Iris pigment epithelial cell (primary cell): ENCODE measurements around the gene INPP5B.

Source experiments
- DNase-seq: peaks from one replicate; pipeline ENCODE4 v3.0.0-alpha.2; 2011; ENCODE audit warnings: low read depth

The INPP5B gene

GRCh38 chr1:37867784-37868183 is 79.1 kb downstream of the INPP5B start:
- DNase-seq, result no peak

DNA sequence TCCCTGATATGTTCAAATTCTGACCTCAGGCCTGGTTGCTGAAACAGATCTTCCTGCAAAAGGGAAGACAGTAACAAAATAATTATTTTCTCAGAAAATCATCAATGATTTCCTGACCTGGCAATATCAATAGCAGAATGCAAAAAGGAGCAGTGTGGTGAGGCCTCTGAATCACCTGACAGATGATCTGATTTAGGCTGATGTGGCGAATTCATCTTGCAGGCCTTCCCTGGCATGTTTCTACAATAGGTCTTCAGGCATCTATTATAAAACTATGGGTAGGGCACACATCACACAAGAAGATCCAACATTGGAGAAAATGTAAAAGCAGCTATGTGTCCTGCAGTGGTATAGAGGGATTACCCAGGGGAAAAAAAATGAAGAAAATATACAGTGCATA is 80.4 kb downstream of the INPP5B start:
- no peak for DNase-seq

DNA sequence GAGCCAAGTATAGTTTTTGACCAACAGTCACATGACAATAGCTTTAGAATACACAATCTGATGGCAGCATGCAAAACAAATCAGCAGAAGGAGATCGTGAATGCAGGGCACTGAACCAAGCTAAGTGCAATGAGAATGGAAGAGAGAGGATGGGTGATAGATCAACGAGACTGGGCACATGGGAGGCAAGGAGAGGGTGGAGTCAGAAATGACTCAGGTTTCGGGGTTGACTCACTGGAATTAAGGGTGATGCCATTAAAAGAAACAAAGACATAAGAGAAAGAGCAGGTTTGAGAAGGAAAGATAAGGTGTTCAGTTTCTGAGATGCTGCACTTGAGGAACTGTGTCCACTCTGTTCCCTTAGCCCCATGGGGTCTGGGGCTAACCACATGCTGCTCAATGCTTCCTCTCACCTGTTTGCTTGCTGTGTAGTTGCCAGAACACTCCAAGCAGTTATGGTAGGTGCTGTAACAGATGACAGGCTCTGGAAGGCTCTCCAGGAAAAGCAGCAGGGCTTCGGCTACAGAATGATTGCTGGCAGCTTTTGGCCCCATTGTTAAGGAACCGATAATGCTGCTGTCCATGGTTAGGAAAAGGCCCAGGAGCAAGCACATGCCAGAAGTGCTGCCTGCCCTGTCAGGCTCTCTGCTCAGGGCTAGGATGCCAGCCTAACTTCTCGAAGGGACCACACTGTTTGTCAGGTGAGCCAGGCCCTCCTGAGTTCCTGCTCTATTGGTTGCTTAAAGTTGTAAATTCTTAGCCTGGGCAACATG is 81.3 kb downstream of the INPP5B start:
- peak; percentile 31 for DNase-seq

GRCh38 chr1:37862330-37862729 is 84.5 kb downstream of the INPP5B start:
- DNase-seq, result peak; percentile 12

- DNase-seq, result no peak
Measured at GRCh38 chr1:37861151-37861550, 85.7 kb downstream of the INPP5B start.

DNA sequence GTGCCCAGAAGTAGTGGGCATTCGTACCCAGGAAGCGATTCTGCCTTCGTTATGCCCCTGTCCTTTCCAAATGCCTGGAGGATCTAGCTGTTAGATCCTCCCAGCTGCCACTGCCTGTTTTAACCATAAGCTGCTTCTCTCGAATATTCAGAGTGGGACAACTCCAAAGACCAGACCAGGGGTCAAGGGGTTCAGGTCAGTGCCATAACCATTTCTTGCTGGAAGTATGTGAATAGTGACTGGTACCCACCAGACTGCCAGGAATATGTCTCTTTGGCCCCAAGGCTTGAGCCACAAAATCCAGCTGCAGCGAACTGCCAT is 86.5 kb downstream of the INPP5B start:
- DNase-seq, result no peak

DNA sequence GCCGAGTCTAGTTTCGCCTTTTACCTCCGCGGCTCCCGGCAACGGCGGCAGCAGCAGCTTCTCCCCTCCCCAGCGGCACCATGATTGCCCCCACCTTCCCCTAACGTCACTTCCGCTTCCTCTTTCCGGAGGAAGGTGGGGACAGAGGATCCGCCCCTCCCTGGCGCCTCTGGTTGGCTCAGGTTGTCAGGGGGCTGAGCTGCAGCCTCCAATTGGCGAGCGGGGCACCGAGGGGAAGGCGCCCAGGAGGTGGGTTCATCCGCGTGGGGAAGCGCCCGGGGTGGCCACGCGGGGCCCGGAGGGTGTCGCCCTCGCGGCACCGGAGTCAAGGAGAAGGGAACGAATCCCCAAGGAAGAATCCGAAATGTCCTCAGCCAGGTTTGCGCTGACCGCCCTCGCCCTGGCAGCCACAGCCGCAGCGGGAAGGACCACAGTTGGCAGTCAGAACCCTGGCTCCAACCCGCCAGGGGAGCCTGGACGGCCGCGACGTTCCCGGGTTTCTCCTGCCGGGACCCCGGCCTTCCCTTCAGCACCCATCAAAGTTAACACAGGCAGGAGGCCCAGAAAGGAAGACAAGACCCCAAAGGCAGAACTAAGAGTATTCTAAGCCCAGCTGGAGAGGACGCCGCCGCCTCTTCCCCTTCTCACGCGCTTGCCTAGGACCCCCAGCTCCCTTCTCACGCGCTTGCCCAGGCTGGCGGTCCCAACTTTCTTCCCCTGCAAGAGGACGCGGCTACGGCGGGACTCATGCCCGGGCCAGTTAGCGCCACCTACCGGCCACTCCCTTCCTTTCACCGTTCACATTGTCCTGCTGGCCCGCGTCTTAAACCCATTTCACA is 87.1 kb downstream of the INPP5B start, which contains the start of gene MTF1:
Gene MTF1, minus strand, starts transcription at position 86 of the 839 bp plus-strand sequence. CDS start 1,934 bp downstream, outside the sequence.
- DNase-seq, result peak; percentile 98

GRCh38 chr1:37858931-37859506 is 87.8 kb downstream of the INPP5B start:
- DNase-seq, result peak; percentile 70

DNA sequence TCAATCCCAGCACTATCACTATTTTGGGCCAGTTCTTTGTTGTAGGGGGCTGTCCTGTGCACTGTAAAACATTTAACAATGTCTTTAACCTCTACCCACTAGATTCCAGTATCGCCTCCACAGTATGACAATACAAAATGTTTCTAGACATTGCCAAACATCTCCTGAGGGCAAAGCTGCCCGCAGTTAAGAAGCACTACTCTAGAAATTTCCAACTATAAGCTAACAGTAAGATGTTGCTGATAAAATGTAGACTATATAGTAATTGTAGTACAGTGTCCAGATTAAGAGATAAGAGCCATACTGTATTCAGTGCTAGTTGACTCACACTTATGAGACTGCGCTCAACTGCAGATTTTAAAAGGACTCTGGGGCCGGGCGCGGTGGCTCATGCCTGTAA is 92.4 kb downstream of the INPP5B start:
- no peak for DNase-seq

- no peak for DNase-seq
Measured at GRCh38 chr1:37853157-37853556, 93.7 kb downstream of the INPP5B start.

GRCh38 chr1:37851782-37852210 is 95.1 kb downstream of the INPP5B start:
- DNase-seq, result peak; percentile 63

DNA sequence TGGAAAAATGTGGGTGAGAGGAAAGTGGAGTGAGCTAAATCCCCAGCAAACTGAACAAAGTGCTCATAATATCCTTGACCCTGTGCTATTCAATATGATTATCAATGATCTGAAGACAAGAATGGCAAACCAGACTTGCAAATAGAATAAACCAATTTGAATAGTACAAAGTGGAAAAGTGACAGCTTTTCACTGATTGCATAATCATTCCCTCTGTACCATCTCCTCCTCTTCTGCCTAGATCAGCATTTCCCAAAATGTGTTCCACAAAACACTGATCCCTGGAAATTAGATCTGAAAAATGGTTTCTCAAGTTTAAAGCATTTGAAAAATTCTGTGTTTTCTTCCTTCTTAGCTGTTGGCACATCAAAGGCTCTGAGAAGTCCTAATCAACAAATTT is 95.6 kb downstream of the INPP5B start:
- no peak for DNase-seq

GRCh38 chr1:37850352-37850955 is 96.4 kb downstream of the INPP5B start:
- DNase-seq, result peak; percentile 77

- no peak for DNase-seq
Measured at GRCh38 chr1:37849480-37849879, 97.4 kb downstream of the INPP5B start.

DNA sequence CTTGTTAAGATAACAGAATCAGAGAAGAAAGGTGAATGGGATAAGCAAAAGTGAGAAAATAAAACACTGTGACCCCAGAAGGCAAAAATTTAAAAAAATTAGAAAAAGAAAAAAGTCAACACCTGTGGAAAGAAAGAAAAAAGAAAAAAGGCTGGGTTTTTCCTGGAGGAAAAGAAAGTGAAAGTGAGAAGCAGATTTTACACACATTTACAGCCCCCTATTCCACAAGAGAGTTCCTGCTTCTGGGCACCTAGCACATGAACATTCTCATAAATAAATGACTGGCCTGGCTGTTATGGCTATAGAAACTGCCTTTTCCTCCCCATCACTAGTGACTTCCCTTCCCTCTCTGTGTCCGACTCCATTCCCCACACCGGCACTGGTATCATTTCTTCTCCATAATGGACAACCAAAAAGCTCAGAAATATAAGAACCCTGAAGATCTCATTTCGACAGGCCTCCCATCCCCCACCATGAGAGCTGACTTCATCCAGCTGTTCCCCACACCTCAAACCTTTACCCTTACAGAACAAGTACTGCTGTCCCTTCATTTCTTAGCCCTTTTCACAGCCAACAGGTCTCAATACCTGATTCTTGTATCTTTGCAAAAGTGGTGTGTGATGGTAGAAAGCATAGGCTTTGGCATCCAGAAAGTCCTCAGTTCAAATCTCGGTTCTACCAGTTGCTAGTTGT is 100.1 kb downstream of the INPP5B start:
- DNase-seq, result no peak

GRCh38 chr1:37845786-37846185 is 101.1 kb downstream of the INPP5B start:
- DNase-seq, result peak; percentile 49

GRCh38 chr1:37845049-37845646 is 101.7 kb downstream of the INPP5B start:
- no peak for DNase-seq

- no peak for DNase-seq
Measured at GRCh38 chr1:37844536-37844935, 102.3 kb downstream of the INPP5B start.

DNA sequence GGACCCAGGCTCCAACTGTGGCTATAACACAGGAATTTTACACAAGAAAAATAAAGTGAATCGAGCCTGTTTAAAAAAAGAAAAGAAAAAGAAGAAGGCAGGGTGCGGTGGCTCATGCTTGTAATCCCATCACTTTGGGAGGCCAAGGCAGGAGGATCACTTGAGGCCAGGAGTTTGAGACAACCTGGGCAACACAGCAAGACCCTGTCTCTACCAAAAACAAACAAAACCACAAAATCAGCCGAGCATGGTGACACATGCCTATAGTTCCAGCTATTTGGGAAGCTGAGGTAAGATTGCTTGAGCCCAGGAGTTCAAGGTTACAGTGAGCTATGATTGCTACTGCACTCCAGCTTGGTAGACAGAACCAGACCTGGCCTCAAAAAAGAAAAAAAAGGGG is 105.2 kb downstream of the INPP5B start:
- DNase-seq, result no peak

DNA sequence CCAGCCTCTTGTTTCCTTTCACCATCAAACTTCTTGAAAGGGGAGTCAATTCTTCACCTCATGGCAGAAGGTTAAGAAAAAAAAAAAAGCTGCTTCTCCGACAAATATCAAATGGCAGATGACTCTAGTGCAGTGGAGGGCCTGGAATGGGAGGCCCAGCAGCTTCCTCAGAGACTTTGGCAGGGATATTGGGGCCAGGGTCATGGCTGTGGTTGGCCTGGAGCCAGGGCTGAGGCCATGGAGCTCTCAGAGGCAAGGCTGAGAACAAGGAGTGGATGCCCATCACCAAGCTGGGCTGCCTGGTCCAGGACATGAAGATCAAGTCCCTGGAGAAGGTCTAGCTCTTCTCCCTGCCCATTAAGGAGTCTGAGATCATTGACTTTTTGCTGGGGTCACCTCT is 106.1 kb downstream of the INPP5B start:
- DNase-seq, result peak; percentile 20

DNA sequence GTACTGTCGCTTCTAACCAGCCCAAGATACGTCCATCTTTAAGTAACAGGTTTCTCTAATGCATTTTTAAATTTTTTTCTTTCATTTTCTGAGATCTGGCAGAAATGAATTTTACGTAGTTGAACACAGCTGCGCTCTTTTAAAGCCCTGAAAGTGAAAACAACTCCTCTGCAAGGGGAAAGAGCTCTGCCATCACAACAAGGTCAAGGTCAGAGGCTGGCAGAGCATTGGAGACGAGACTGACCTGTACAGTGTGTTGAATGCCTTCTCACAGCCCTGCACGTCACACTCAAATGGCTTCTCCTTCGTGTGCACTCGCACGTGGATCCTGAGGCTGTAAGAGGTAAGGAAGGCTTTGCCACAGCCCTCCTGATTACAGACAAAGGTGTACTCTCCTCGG is 107.2 kb downstream of the INPP5B start:
- DNase-seq, result no peak
